DOHH2 (cell line): ENCODE results near the gene CMSS1.

Source experiments
- EZH2phosphoT487 ChIP-seq: fragments of 200-600 bp; sonication (generic); IDR thresholded peaks from 2 replicates; pipeline ENCODE4 v1.6.1; 2017; ENCODE audit warnings: borderline replicate concordance, mild to moderate bottlenecking, antibody characterized with exemption, low read length, moderate library complexity, mixed read lengths
- TF ChIP-seq, protein P1 (sequence below): fragments of 200-600 bp; sonication (generic); IDR thresholded peaks from one replicate; pipeline ENCODE4 v1.5.1; 2014; ENCODE audit warnings: antibody characterized with exemption, mild to moderate bottlenecking, low read depth, low read length; ENCODE audit not compliant: poor library complexity, severe bottlenecking

DNA sequence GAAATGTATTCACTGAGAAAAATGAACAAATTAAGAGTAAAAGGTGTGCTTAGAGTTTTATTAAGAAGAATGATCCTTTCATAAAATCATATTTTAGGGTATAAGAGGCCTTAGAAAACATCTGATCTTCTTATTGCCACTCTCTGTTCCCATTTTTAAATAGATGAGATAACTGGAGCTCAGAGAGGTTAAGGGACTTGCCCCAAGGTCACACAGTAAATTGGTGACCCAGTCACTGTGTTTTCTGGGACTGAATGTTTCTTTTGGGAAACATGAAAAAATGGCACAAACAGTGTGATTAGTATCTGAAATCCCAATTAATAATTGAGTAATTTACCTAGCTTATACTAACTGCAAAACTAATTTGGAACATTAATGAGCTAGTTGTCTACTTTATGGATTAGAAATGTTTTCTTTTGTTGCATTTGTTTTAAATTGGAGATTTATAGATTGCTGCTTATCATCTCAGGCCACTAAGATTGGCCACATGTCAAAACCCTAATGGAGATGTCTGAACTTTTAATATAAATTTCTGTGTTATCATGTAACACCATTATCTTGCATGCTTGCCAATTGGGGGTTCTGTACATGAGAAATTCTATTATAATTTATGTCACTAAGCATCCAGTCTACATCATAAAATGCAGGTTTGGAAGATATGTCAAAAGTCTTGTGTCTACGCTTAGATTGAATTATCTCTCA is 64.9 kb downstream of the CMSS1 start:
- TF ChIP-seq, protein P1, sequence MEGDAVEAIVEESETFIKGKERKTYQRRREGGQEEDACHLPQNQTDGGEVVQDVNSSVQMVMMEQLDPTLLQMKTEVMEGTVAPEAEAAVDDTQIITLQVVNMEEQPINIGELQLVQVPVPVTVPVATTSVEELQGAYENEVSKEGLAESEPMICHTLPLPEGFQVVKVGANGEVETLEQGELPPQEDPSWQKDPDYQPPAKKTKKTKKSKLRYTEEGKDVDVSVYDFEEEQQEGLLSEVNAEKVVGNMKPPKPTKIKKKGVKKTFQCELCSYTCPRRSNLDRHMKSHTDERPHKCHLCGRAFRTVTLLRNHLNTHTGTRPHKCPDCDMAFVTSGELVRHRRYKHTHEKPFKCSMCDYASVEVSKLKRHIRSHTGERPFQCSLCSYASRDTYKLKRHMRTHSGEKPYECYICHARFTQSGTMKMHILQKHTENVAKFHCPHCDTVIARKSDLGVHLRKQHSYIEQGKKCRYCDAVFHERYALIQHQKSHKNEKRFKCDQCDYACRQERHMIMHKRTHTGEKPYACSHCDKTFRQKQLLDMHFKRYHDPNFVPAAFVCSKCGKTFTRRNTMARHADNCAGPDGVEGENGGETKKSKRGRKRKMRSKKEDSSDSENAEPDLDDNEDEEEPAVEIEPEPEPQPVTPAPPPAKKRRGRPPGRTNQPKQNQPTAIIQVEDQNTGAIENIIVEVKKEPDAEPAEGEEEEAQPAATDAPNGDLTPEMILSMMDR, result no peak
- TF ChIP-seq EZH2phosphoT487, result no peak
